ENCODE data around the gene MXRA5. TPM values are rescaled to one million over a fixed set of nuclear protein-coding genes. Genes with fewer than 3 reads are reported as not detected.

Gene MXRA5
- total and polyA plus RNA-seq, 2 of the 13 experiments (the other 11 are each of a cell fraction or from before 2014, with no cell fraction given) = not detected

GRCh38 chrX:3378156-3378555 lies 31.7 kb upstream of the MXRA5 start:
- POLR2A ChIA-PET = no interaction called here
- DNase-seq (ENCODE audit: low spot score) (no peak), FAIRE-seq (no peak), ATAC-seq (no peak)
- Histone ChIP-seq H3K4me1 (ENCODE audit: insufficient read depth, low read length) (no peaks in the 10 kb centered on the region), H3K9ac (ENCODE audit: insufficient read depth, low read depth, low read length) (no peak overlapping the region), H3K4me3 (replicated peaks in 1 of 3; ENCODE audit: insufficient read depth in 1 of 3, low read depth in 2 of 3, low read length in 3 of 3) (no peak overlapping the region), H4K20me1 (ENCODE audit: insufficient read depth, low read length) (no peaks in the 10 kb centered on the region), H3K9me3 (ENCODE audit: low read length) (no peaks in the 10 kb centered on the region), H3K4me2 (ENCODE audit: low read depth, low read length) (no peak overlapping the region), H3K79me2 (ENCODE audit: insufficient read depth, low read length) (no peaks in the 10 kb centered on the region), H3K27ac (ENCODE audit: extremely low read length, insufficient read depth, low read length) (no peak overlapping the region), H3K27me3 (ENCODE audit: control insufficient read depth in 1 of 2, insufficient read depth in 2 of 2, low read length in 2 of 2) (no peaks in the 10 kb centered on the region), H2AFZ (ENCODE audit: low read length) (no peak overlapping the region), H3K36me3 (replicated peaks in 1 of 2; ENCODE audit: control insufficient read depth in 1 of 2, insufficient read depth in 2 of 2, low read length in 2 of 2) (no peaks in the 10 kb centered on the region)
- intact Hi-C loops (cut with micrococcal nuclease; ENCODE audit: unreplicated experiment) (no loop called here), in situ Hi-C loops (cut with HindIII; ENCODE audit: extremely low pct_ligation_motif_present, low pct_unique_long_range_greater_than_20kb) (no loop called here)
- no peak for TF ChIP-seq PHF5A (CRISPR knock-in tag; IDR thresholded peaks at IDR 0.05; ENCODE audit: low read depth, unreplicated experiment)
- no peak for TF ChIP-seq SP2 (CRISPR knock-in tag; IDR thresholded peaks at IDR 0.05)
- TF ChIP-seq THAP9 (CRISPR knock-in tag; IDR thresholded peaks at IDR 0.05; ENCODE audit: borderline replicate concordance) = no peak
- TF ChIP-seq ZNF383 (CRISPR knock-in tag; IDR thresholded peaks at IDR 0.05; ENCODE audit: borderline replicate concordance) = no peak
- TF ChIP-seq, protein P1, sequence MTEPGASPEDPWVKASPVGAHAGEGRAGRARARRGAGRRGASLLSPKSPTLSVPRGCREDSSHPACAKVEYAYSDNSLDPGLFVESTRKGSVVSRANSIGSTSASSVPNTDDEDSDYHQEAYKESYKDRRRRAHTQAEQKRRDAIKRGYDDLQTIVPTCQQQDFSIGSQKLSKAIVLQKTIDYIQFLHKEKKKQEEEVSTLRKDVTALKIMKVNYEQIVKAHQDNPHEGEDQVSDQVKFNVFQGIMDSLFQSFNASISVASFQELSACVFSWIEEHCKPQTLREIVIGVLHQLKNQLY (CRISPR knock-in tag; IDR thresholded peaks at IDR 0.05) = no peak
- TF ChIP-seq PREB (CRISPR knock-in tag; IDR thresholded peaks at IDR 0.05) = no peak
- no peak for TF ChIP-seq KDM3A (CRISPR knock-in tag; IDR thresholded peaks at IDR 0.05; ENCODE audit: low read depth)
- TF ChIP-seq, protein P2, sequence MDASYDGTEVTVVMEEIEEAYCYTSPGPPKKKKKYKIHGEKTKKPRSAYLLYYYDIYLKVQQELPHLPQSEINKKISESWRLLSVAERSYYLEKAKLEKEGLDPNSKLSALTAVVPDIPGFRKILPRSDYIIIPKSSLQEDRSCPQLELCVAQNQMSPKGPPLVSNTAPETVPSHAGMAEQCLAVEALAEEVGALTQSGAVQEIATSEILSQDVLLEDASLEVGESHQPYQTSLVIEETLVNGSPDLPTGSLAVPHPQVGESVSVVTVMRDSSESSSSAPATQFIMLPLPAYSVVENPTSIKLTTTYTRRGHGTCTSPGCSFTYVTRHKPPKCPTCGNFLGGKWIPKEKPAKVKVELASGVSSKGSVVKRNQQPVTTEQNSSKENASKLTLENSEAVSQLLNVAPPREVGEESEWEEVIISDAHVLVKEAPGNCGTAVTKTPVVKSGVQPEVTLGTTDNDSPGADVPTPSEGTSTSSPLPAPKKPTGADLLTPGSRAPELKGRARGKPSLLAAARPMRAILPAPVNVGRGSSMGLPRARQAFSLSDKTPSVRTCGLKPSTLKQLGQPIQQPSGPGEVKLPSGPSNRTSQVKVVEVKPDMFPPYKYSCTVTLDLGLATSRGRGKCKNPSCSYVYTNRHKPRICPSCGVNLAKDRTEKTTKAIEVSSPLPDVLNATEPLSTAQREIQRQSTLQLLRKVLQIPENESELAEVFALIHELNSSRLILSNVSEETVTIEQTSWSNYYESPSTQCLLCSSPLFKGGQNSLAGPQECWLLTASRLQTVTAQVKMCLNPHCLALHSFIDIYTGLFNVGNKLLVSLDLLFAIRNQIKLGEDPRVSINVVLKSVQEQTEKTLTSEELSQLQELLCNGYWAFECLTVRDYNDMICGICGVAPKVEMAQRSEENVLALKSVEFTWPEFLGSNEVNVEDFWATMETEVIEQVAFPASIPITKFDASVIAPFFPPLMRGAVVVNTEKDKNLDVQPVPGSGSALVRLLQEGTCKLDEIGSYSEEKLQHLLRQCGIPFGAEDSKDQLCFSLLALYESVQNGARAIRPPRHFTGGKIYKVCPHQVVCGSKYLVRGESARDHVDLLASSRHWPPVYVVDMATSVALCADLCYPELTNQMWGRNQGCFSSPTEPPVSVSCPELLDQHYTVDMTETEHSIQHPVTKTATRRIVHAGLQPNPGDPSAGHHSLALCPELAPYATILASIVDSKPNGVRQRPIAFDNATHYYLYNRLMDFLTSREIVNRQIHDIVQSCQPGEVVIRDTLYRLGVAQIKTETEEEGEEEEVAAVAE (CRISPR knock-in tag; IDR thresholded peaks at IDR 0.05; ENCODE audit: borderline replicate concordance) = no peak
- TF ChIP-seq ZNF333 (CRISPR knock-in tag; IDR thresholded peaks at IDR 0.05; ENCODE audit: borderline replicate concordance) = no peak
- no peak for TF ChIP-seq DRAP1 (CRISPR knock-in tag; IDR thresholded peaks at IDR 0.05)
- CTCF ChIA-PET (ENCODE audit: low intra/inter-chr PET ratio, low total read pairs) = no interaction called here
- 1% methylated on average over 4 of the region's 4 CpGs for WGBS (ENCODE audit: low lambda C conversion rate)
- no TSS peak for BruUV-seq (replicated peaks)
